Fibroblast of lung (primary cell): ENCODE results near the gene UGT1A3. TPM values are rescaled to one million over a fixed set of nuclear protein-coding genes. Genes with fewer than 3 reads are reported as not detected.

Source experiments
- DNase-seq, 2 donors: peaks; one replicate each; pipeline versions ENCODE4 v3.0.0 to v3.0.0-alpha.2; 2010; ENCODE audit warnings: low read depth in 2 of 2
- H2AFZ ChIP-seq: 2 replicates; pipeline ENCODE4 v1.5.1; 2012; ENCODE audit warnings: low read length, control low read depth, inconsistent platforms
- H3K27ac ChIP-seq: 2 replicates; pipeline ENCODE4 v1.5.1; 2011; ENCODE audit warnings: low read length, control low read depth; ENCODE audit not compliant: insufficient read depth
- H3K27me3 ChIP-seq: 2 replicates; pipeline ENCODE4 v1.5.1; 2011; ENCODE audit warnings: mild to moderate bottlenecking, low read length; ENCODE audit not compliant: control insufficient read depth, insufficient read depth
- H3K36me3 ChIP-seq: 2 replicates; pipeline ENCODE4 v1.5.1; 2011; ENCODE audit warnings: low read length; ENCODE audit not compliant: control insufficient read depth, insufficient read depth
- H3K4me1 ChIP-seq: 2 replicates; pipeline ENCODE4 v1.5.1; 2011; ENCODE audit warnings: low read length; ENCODE audit not compliant: control insufficient read depth, insufficient read depth; ENCODE audit errors: extremely low read depth
- H3K4me2 ChIP-seq: 2 replicates; pipeline ENCODE4 v1.5.1; 2011; ENCODE audit warnings: low read length, control low read depth; ENCODE audit not compliant: insufficient read depth; ENCODE audit errors: extremely low read depth
- H3K4me3 ChIP-seq, 4 experiments: fragments of 200-600 bp in 1 of 4; sonication (generic) in 1 of 4; replicated peaks in 1 of 4; 2 replicates each; pipeline ENCODE4 v1.5.1; 2011 to 2016; ENCODE audit warnings: low read length in 4 of 4, low read depth in 3 of 4, mild to moderate bottlenecking in 3 of 4, control low read depth in 2 of 4, inconsistent platforms in 1 of 4, mixed read lengths in 1 of 4; ENCODE audit not compliant: insufficient read depth in 1 of 4; ENCODE audit errors: control extremely low read depth in 1 of 4
- H3K79me2 ChIP-seq: 2 replicates; pipeline ENCODE4 v1.5.1; 2012; ENCODE audit warnings: mild to moderate bottlenecking, low read length, inconsistent platforms; ENCODE audit not compliant: control insufficient read depth, insufficient read depth
- H3K9ac ChIP-seq: 2 replicates; pipeline ENCODE4 v1.5.1; 2011; ENCODE audit warnings: mild to moderate bottlenecking, low read length, control low read depth; ENCODE audit not compliant: insufficient read depth
- H3K9me3 ChIP-seq: 2 replicates; pipeline ENCODE4 v1.5.1; 2012; ENCODE audit warnings: low read depth, low read length; ENCODE audit not compliant: control insufficient read depth, insufficient read depth
- H4K20me1 ChIP-seq: 2 replicates; pipeline ENCODE4 v1.5.1; 2011; ENCODE audit warnings: low read length; ENCODE audit not compliant: control insufficient read depth, insufficient read depth; ENCODE audit errors: extremely low read depth
- CTCF ChIP-seq, 2 donors: IDR thresholded peaks in 1 of 2; conservative IDR thresholded peaks in 1 of 2; 1 replicate in 1 of 2; 2 replicates in 1 of 2; pipeline ENCODE4 v1.5.1; 2011 to 2012; ENCODE audit warnings: low read length in 2 of 2, control low read depth in 1 of 2, inconsistent platforms in 1 of 2, low read depth in 1 of 2, mild to moderate bottlenecking in 1 of 2
- EZH2 ChIP-seq: IDR thresholded peaks from 2 replicates; pipeline ENCODE4 v1.5.1; 2012; ENCODE audit warnings: low read length, control low read depth, mild to moderate bottlenecking; ENCODE audit errors: missing control alignments
- polyA plus RNA-seq, 2 donors: library from polyadenylated mRNA; depleted of rRNA in 1 of 2; stranded (reverse) in 1 of 2; unstranded in 1 of 2; fragments of >200 nt; gene quantifications; 2 replicates each; pipeline ENCODE4 v1.2.1, GENCODE V29; 2011 to 2012; ENCODE audit warnings: missing spikeins in 1 of 2
- total RNA-seq: library from RNA; depleted of rRNA; stranded (reverse); fragments of >200 nt; gene quantifications from 2 replicates; pipeline ENCODE4 v1.2.1, GENCODE V29; 2014

The UGT1A3 gene
- total and polyA plus RNA-seq, 2 donors (not counting 1 experiment from before 2014, with no cell fraction given): not detected

- Histone ChIP-seq H3K4me3 (no peak overlapping the region), H3K36me3 (no peaks in the 10 kb centered on the region), H3K4me1 (peaks cover 3% of the 10 kb centered on the region), H2AFZ (no peak overlapping the region), H3K4me2 (peak overlapping the region; percentile 7), H4K20me1 (no peaks in the 10 kb centered on the region), H3K27ac (peak overlapping the region; percentile 27), H3K27me3 (no peaks in the 10 kb centered on the region), H3K79me2 (no peaks in the 10 kb centered on the region), H3K9ac (no peak overlapping the region), H3K9me3 (no peaks in the 10 kb centered on the region)
- TF ChIP-seq CTCF (conservative IDR thresholded peaks at IDR 0.05 in 1 of 2, IDR thresholded peaks at IDR 0.05 in 1 of 2; ENCODE audit: low read depth in 1 of 2, low read length in 2 of 2) (no peak), EZH2 (no peak)
- DNase-seq: peak; percentile 18 to 78
Observed at GRCh38 chr2:233764264-233764663, 35.4 kb downstream of the UGT1A3 start.

GRCh38 chr2:233764761-233765160, 35.9 kb downstream of the UGT1A3 start:
- no peak for DNase-seq
- Histone ChIP-seq H4K20me1 (no peaks in the 10 kb centered on the region), H3K9me3 (no peaks in the 10 kb centered on the region), H2AFZ (no peak overlapping the region), H3K4me1 (peaks cover 3% of the 10 kb centered on the region), H3K4me3 (no peak overlapping the region), H3K4me2 (peak overlapping the region; percentile 7), H3K27me3 (no peaks in the 10 kb centered on the region), H3K9ac (no peak overlapping the region), H3K79me2 (no peaks in the 10 kb centered on the region), H3K36me3 (no peaks in the 10 kb centered on the region), H3K27ac (peak overlapping the region; percentile 27)
- TF ChIP-seq EZH2: no peak
- no peak for TF ChIP-seq CTCF (conservative IDR thresholded peaks at IDR 0.05 in 1 of 2, IDR thresholded peaks at IDR 0.05 in 1 of 2; ENCODE audit: low read depth in 1 of 2, low read length in 2 of 2)

GRCh38 chr2:233766416-233766815, 37.6 kb downstream of the UGT1A3 start:
- H3K36me3 ChIP-seq: no peaks in the 10 kb centered on the region
- no peaks in the 10 kb centered on the region for H3K27me3 ChIP-seq
- no peaks in the 10 kb centered on the region for H3K9me3 ChIP-seq
- DNase-seq: no peak
- no peaks in the 10 kb centered on the region for H3K79me2 ChIP-seq
- TF ChIP-seq EZH2 (no peak), CTCF (conservative IDR thresholded peaks at IDR 0.05 in 1 of 2, IDR thresholded peaks at IDR 0.05 in 1 of 2; ENCODE audit: low read depth in 1 of 2, low read length in 2 of 2) (no peak)
- H2AFZ ChIP-seq: no peak overlapping the region
- H3K27ac ChIP-seq: no peak overlapping the region
- peaks cover 3% of the 10 kb centered on the region for H3K4me1 ChIP-seq
- H4K20me1 ChIP-seq: no peaks in the 10 kb centered on the region
- no peak overlapping the region for H3K4me3 ChIP-seq
- H3K4me2 ChIP-seq: no peak overlapping the region
- H3K9ac ChIP-seq: no peak overlapping the region
